NCI-H128 (cell line): ENCODE data around the gene SLC10A7.

Source experiments
- DNase-seq: peaks from one replicate; lab custom pipeline; 2025; ENCODE audit not compliant: unreplicated experiment; lab: John Stamatoyannopoulos, UW

The SLC10A7 gene

GRCh38 chr4:146495269-146495668 is 26.5 kb downstream of the SLC10A7 start:
- DNase-seq, result no peak

GRCh38 chr4:146494143-146494542 is 27.6 kb downstream of the SLC10A7 start:
- no peak for DNase-seq

- DNase-seq, result no peak
These were observed 31.6 kb downstream of the SLC10A7 start for GRCh38 chr4:146490106-146490505.

- no peak for DNase-seq
These were observed 33.1 kb downstream of the SLC10A7 start for GRCh38 chr4:146488495-146489174.

- no peak for DNase-seq
These were observed 35.2 kb downstream of the SLC10A7 start for GRCh38 chr4:146486565-146486964.

- DNase-seq, result no peak
These were observed 35.8 kb downstream of the SLC10A7 start for GRCh38 chr4:146485968-146486367.

- DNase-seq, result no peak
These were observed 39.0 kb downstream of the SLC10A7 start for GRCh38 chr4:146482788-146483187.

GRCh38 chr4:146481246-146481645 is 40.5 kb downstream of the SLC10A7 start:
- DNase-seq, result no peak

GRCh38 chr4:146478009-146478408 is 43.7 kb downstream of the SLC10A7 start:
- DNase-seq, result no peak

GRCh38 chr4:146477054-146477453 is 44.7 kb downstream of the SLC10A7 start:
- no peak for DNase-seq

GRCh38 chr4:146472404-146472803 is 49.3 kb downstream of the SLC10A7 start:
- DNase-seq, result no peak

GRCh38 chr4:146470604-146471003 is 51.1 kb downstream of the SLC10A7 start:
- no peak for DNase-seq

GRCh38 chr4:146469022-146469421 is 52.7 kb downstream of the SLC10A7 start:
- no peak for DNase-seq

- no peak for DNase-seq
These were observed 56.1 kb downstream of the SLC10A7 start for GRCh38 chr4:146465628-146466027.

GRCh38 chr4:146462251-146462650 is 59.5 kb downstream of the SLC10A7 start:
- DNase-seq, result no peak

- DNase-seq, result no peak
These were observed 63.1 kb downstream of the SLC10A7 start for GRCh38 chr4:146458594-146458993.

GRCh38 chr4:146456681-146457080 is 65.1 kb downstream of the SLC10A7 start:
- DNase-seq, result no peak

GRCh38 chr4:146453181-146453807 is 68.4 kb downstream of the SLC10A7 start:
- DNase-seq, result no peak

- DNase-seq, result no peak
These were observed 71.2 kb downstream of the SLC10A7 start for GRCh38 chr4:146450524-146450923.

- DNase-seq, result no peak
These were observed 75.2 kb downstream of the SLC10A7 start for GRCh38 chr4:146446555-146446954.

- no peak for DNase-seq
These were observed 76.3 kb downstream of the SLC10A7 start for GRCh38 chr4:146445198-146446150.

- no peak for DNase-seq
These were observed 78.2 kb downstream of the SLC10A7 start for GRCh38 chr4:146443525-146443924.
